NCI-H526 treated with DMSO at 0.1 percent for 48 hours (cell line): Measurements from ENCODE around the gene MYL11.
A peak's percentile ranks its signal among the peaks of the same experiment; 100 is the strongest.

Experiments used
- DNase-seq: peaks from one replicate; lab custom pipeline; 2025; lab: John Stamatoyannopoulos, UW

MYL11 gene

GRCh38 chr16:30371248-30371816, 3.3 kb upstream of the MYL11 start:
- DNase-seq, result no peak

GRCh38 chr16:30372038-30372712, 2.4 kb upstream of the MYL11 start:
- no peak for DNase-seq

GRCh38 chr16:30372725-30373124, 1.9 kb upstream of the MYL11 start:
- DNase-seq, result no peak

- no peak for DNase-seq
Observed at GRCh38 chr16:30375864-30376263, 1.3 kb downstream of the MYL11 start.

- no peak for DNase-seq
Observed at GRCh38 chr16:30376461-30376902, 1.9 kb downstream of the MYL11 start.

- DNase-seq, result no peak
Observed at GRCh38 chr16:30377050-30377811, 2.6 kb downstream of the MYL11 start.

- peak; percentile 76 for DNase-seq
Observed at GRCh38 chr16:30377812-30378235, 3.2 kb downstream of the MYL11 start.

GRCh38 chr16:30378236-30379157, 3.9 kb downstream of the MYL11 start:
- peak; percentile 85 for DNase-seq

- DNase-seq, result no peak
Observed at GRCh38 chr16:30379158-30379783, 4.7 kb downstream of the MYL11 start.

- DNase-seq, result no peak
Observed at GRCh38 chr16:30380072-30380802, 5.6 kb downstream of the MYL11 start.

- no peak for DNase-seq
Observed at GRCh38 chr16:30380803-30381208, 6.2 kb downstream of the MYL11 start.

- no peak for DNase-seq
Observed at GRCh38 chr16:30381291-30382041, 6.9 kb downstream of the MYL11 start.

GRCh38 chr16:30382111-30382881, 7.7 kb downstream of the MYL11 start, which contains the start of gene SEPTIN1:
TSS of gene SEPTIN1 (minus strand) at chr16:30382561. CDS start at chr16:30382542, 19 bp downstream.
- no peak for DNase-seq

- no peak for DNase-seq
Observed at GRCh38 chr16:30383521-30383920, 8.9 kb downstream of the MYL11 start.

GRCh38 chr16:30394592-30395154, 20.1 kb downstream of the MYL11 start:
- DNase-seq, result no peak

GRCh38 chr16:30395155-30395991, 20.8 kb downstream of the MYL11 start, which contains the start of gene ZNF48:
TSS of gene ZNF48 (plus strand) at chr16:30395420. CDS start at chr16:30395795, 375 bp downstream.
- DNase-seq, result peak; percentile 88

- DNase-seq, result no peak
Observed at GRCh38 chr16:30395992-30396585, 21.5 kb downstream of the MYL11 start.
